T-helper 17 cell (primary cell): ENCODE results near the gene HRK. TPM values are rescaled to one million over a fixed set of nuclear protein-coding genes. Genes with fewer than 3 reads are reported as not detected.

Source experiments
- ATAC-seq: fragments of 150-1000 bp; cut with Tn5 transposase; 2 replicates; pipeline ENCODE4 v1.10.0; 2021; ENCODE audit warnings: mild to moderate bottlenecking, moderate library complexity
- DNase-seq, 3 donors: peaks; one replicate each; pipeline versions ENCODE4 v3.0.0 to v3.0.0-alpha.2; 2020 to 2021
- H3K9me3 ChIP-seq: one replicate; pipeline ENCODE4 v1.7.0; 2013; ENCODE audit warnings: low read length, mild to moderate bottlenecking; ENCODE audit not compliant: control insufficient read depth, poor library complexity, severe bottlenecking
- H3K27ac Mint-ChIP-seq: one replicate; pipeline ENCODE4 v1.8.0; 2022; ENCODE audit warnings: mild to moderate bottlenecking, moderate library complexity, mixed read lengths
- H3K27me3 Mint-ChIP-seq: one replicate; pipeline ENCODE4 v1.8.0; 2022; ENCODE audit warnings: mixed read lengths
- H3K36me3 Mint-ChIP-seq: one replicate; pipeline ENCODE4 v1.8.0; 2022; ENCODE audit warnings: low read depth, mixed read lengths
- H3K4me1 Mint-ChIP-seq: one replicate; pipeline ENCODE4 v1.8.0; 2022; ENCODE audit warnings: mild to moderate bottlenecking, mixed read lengths
- H3K4me3 Mint-ChIP-seq: one replicate; pipeline ENCODE4 v1.8.0; 2022; ENCODE audit warnings: mild to moderate bottlenecking, moderate library complexity, mixed read lengths
- total RNA-seq, 4 donors: library from RNA in 2 of 4; stranded (reverse) in 2 of 4; gene quantifications; one replicate each; pipeline ENCODE4 v1.2.3 and lab custom pipeline; 2022 to 2026

Gene HRK
- total RNA-seq (under 1 TPM in 1 of 2 donors, not detected in 1; 0.30 TPM), total RNA-seq (lab: John Stamatoyannopoulos, UW) (0 to 0.12 reads per million in 2 donors)

DNA sequence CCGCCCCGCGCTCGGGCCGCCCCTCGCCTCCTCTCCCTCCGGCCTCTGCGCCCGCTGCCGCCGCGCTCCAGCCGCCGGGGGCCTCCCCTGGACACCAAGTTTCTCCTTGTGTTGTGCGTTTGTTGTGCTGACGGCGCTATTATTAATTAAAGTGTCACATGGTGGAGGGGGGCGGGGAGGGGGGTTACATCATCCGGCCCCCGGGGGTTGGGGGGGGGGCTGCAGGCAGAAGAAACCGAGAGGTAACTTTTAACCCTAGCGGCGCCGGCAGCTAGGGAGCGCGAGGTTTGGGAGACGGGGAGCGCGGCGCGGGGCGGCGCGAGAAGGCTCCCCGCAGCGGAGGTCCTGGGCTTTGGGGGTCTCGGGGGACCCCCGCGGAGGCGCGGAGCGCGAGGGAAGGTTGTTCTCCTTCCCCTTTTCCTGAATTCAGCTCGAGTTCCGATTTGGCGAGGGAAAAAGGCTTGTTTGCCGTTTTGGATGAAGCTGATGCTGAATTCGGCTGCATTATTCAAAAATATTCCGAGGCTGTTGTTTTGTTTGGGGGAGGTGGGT, at the start of gene HRK:
TSS of gene HRK (minus strand) at position 117 of the 552 bp plus-strand sequence. CDS start 134 bp downstream, outside the sequence.
- peak within 1 kb of the TSS; percentile 6 for H3K27ac Mint-ChIP-seq
- peaks cover 74% of the 10 kb centered on the region for H3K27me3 Mint-ChIP-seq
- peaks cover 15% of the 10 kb centered on the region for H3K36me3 Mint-ChIP-seq
- no peaks in the 10 kb centered on the region for H3K9me3 ChIP-seq
- peaks cover 27% of the 10 kb centered on the region for H3K4me1 Mint-ChIP-seq
- peak within 1 kb of the TSS; percentile 90 for H3K4me3 Mint-ChIP-seq
- ATAC-seq (no peak), DNase-seq (no peak)

DNA sequence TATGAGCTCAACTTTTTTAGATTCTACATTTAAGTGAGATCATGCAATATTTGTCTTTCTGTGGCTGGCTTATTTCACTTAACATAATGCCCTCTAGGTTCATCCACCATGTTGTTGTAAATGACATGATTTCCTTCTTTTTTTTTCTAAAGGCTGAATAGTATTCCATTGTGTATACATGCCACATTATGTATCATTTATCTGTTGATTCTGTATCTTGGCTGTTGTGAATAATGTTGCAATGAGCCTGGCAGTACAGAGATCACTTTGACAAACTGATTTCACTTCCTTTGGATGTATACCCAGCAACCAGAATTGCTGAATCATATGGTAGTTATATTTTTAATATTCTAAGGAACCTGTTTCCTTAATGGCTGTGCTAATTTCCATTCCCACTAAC, 48.6 kb upstream of the HRK start:
- Mint-ChIP-seq H3K4me1 (peaks cover 33% of the 10 kb centered on the region), H3K27ac (no peak overlapping the region), H3K36me3 (peaks cover 13% of the 10 kb centered on the region), H3K27me3 (no peaks in the 10 kb centered on the region), H3K4me3 (no peak overlapping the region)
- DNase-seq, result no peak
- H3K9me3 ChIP-seq, result no peaks in the 10 kb centered on the region
- no peak for ATAC-seq

DNA sequence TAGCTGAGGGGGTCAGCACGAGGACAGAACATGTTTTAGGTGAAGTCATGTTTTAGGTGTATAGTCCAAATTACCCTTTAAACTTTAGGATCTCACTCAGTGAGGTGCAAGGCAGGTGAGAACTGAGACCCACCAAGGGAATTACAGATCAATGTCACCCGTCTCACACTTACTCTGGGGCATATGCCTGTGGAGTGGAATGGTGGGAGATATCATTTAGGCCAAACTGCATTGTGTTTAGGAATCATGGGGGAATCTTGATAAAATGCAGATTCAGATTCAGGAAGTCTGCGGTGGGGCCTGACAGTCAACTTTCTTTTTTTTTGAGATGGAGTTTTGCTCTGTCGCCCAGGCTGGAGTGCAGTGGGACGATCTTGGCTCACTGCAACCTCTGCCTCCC, 47.3 kb upstream of the HRK start:
- DNase-seq, result no peak
- no peak for ATAC-seq
- H3K9me3 ChIP-seq, result no peaks in the 10 kb centered on the region
- Mint-ChIP-seq H3K27ac (no peak overlapping the region), H3K4me3 (no peak overlapping the region), H3K36me3 (peaks cover 11% of the 10 kb centered on the region), H3K27me3 (no peaks in the 10 kb centered on the region), H3K4me1 (peaks cover 37% of the 10 kb centered on the region)

DNA sequence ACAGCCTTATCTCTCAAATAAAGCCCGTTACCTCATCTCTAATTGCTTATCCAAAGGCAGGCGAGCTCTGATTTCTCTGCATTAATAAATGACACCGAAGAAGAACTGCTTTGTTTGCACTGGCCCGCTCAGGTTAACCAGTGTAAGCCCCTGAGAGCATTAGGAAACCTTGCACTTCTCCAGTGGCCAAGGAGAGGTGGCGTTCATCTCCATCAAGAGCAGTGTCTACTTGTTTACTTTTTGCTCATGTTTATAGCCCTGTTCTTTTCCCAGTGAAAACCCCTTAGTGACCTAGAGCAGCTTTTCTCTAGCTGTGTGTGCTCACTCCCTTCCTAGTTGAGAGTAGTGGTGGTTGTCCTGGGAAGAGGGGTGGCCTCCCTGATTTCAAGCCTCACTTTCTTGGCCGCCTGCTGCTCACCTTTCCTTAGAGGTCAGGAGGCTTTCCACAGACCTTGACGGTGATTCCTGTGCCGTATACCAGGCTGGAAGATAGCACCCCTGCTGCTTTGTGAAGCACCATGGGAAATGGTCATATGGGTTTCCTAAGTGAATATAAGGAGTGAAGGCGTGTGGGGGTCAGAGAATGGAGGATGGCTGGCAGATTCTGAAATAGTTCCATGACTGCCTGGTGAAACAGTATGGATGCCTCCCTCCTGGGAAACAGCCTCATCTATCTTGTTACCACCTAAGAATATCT, 46.2 kb upstream of the HRK start:
- Mint-ChIP-seq H3K4me1 (peaks cover 43% of the 10 kb centered on the region), H3K36me3 (peaks cover 11% of the 10 kb centered on the region), H3K4me3 (no peak overlapping the region), H3K27me3 (no peaks in the 10 kb centered on the region), H3K27ac (no peak overlapping the region)
- no peaks in the 10 kb centered on the region for H3K9me3 ChIP-seq
- ATAC-seq, result no peak
- DNase-seq, result no peak

DNA sequence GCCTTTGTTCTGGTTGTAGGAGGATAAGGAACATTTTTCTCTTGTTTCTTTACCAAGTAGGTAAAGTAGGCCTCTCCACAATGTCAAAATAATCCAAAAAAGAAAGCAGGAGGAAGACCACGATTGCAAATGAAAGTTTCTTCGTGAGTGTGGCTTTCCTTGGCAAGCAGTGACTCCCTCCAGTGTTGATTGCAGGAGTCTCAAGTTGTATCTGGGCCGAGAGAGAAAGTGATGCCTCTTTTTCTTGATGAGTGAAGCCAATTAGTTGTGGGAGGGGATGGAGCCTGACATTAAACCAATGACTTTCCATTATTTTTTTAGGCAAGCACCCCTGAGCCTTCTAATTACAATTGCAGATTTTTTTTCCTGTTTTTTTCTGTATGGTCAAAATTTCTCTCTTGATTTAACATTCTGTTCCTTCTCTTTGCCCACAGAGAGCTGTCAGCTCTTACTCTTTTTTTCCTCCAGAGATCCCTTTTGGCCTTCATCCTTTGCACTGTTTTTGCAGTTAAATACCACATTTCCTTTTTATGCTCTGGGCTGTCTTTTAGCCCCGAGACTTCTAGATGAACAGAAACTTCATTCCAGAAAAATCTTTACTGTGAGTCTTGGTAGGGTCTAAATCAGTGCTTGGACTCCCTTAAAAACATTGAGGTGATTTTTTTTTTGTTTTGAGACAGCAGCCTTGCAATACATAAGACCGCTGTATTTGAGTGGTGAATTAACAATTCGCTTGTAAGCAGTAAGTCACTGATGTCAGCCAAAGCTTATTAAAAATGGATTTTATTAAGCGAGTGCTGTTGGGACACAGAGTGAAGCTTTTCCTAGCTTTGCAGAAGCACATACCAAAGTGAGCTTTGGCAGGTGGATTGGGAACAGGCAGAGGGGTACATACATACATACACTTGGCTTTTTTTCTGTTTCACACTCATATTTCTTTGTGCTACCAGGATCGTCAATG, 45.3 kb upstream of the HRK start:
- DNase-seq (no peak), ATAC-seq (no peak)
- no peaks in the 10 kb centered on the region for H3K9me3 ChIP-seq
- H3K27ac Mint-ChIP-seq, result no peak overlapping the region
- H3K4me1 Mint-ChIP-seq, result peaks cover 46% of the 10 kb centered on the region
- H3K36me3 Mint-ChIP-seq, result peaks cover 9% of the 10 kb centered on the region
- no peak overlapping the region for H3K4me3 Mint-ChIP-seq
- no peaks in the 10 kb centered on the region for H3K27me3 Mint-ChIP-seq

DNA sequence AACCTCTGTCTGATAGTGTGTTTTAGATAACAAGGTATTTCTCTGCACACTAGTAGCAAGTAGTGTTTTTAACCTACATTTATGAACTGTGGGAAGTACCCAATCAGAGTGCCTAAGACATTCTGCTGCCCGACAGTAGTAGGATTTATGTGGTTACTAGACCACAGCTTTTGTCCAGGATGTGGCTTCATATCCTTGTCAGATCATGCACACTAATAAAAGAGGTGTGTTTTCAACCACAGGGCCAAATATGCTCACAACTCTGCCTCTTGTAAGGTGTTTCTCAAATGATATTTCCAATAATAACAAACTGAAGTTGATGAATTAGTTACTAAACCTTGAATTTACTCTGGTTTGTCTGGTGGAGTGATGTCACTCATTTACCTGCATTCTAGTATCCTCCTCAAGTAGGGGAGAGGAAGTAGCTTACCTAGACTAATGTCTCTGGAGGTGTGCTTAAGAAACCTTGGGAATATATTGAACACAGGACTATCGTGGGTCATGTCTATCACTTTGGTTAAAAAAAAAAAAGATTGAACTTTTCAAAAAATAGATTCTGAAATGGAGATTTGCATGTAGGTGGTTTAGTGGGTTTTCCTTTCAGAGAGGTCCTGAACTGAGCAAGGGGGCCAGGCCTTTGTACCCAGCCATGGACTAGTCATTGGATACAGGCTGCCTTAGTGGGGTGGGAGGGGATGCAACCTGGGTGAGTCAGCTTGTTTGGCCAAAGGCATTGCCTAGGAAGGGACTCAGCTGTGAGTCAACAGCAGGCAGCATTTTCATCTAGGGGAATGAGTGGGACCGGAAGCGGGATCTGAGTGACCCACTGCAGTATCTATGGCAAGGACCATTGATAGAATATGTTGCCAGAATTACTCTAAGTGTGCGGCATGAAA, 43.6 kb upstream of the HRK start:
- Mint-ChIP-seq H3K27ac (peak overlapping the region; percentile 81), H3K36me3 (peaks cover 5% of the 10 kb centered on the region), H3K4me1 (peaks cover 54% of the 10 kb centered on the region), H3K4me3 (peak overlapping the region; percentile 83), H3K27me3 (no peaks in the 10 kb centered on the region)
- DNase-seq (peak in 2 of 3 donors; percentile 14 to 23), ATAC-seq (peak; percentile 98)
- H3K9me3 ChIP-seq, result no peaks in the 10 kb centered on the region

DNA sequence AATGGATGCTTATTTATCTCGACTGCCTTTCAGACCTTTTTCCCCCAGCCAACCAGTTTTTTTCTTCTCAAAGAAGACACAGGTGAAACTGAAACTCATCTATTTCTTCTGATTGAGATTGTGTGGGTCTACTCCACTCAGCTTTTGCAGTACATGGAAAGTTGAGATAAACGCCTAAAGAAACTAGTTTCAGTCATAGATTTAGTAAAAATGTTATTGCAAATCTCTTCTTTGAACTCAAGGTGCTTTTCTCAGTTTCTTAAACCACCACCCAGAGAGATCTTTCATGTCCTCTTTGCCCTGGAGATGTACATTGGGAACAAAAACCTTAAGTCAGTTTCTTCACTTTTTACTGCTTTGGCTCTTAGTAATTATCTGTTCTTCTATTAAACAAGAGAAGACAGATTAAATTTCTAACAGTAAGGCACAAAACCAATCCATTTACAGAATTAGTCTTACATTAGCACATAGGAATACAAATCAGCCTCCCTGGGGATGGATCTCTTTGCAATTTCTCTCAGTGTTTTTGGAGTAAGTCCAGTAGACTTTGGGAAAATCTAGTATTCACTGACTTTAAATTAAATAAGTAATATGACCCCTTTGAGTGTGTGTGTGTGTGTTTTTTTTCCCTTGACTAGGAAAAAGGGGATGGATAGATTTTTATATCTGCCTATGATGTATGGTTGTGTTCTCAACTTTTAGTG, 41.1 kb upstream of the HRK start:
- H3K36me3 Mint-ChIP-seq, result peaks cover 2% of the 10 kb centered on the region
- no peak overlapping the region for H3K27ac Mint-ChIP-seq
- H3K4me1 Mint-ChIP-seq, result peaks cover 56% of the 10 kb centered on the region
- ATAC-seq, result no peak
- no peak overlapping the region for H3K4me3 Mint-ChIP-seq
- H3K9me3 ChIP-seq, result no peaks in the 10 kb centered on the region
- H3K27me3 Mint-ChIP-seq, result no peaks in the 10 kb centered on the region
- DNase-seq, result no peak

DNA sequence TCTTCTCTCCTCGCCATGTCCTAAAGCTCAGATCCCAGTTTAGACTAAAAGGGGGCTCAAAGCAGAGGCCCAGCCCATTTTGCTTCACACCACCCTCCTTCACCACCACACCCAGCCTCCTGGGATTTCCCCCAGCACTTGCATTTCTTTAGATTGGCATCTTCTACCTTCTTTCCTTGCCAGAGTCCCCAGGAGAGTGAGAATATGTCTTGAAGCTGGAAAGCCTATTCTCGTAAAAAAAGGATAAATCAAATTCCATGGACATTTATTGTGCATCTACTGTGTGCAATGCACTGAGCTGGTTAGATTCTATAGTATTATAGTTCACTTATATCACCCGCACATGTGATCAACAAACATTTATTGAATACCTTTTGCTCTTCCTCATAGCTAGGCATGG, 39.7 kb upstream of the HRK start:
- no peaks in the 10 kb centered on the region for H3K27me3 Mint-ChIP-seq
- DNase-seq, result no peak
- ATAC-seq, result no peak
- peaks cover 51% of the 10 kb centered on the region for H3K4me1 Mint-ChIP-seq
- peaks cover 2% of the 10 kb centered on the region for H3K36me3 Mint-ChIP-seq
- H3K4me3 Mint-ChIP-seq, result no peak overlapping the region
- H3K9me3 ChIP-seq, result no peaks in the 10 kb centered on the region
- peak overlapping the region; percentile 63 for H3K27ac Mint-ChIP-seq

DNA sequence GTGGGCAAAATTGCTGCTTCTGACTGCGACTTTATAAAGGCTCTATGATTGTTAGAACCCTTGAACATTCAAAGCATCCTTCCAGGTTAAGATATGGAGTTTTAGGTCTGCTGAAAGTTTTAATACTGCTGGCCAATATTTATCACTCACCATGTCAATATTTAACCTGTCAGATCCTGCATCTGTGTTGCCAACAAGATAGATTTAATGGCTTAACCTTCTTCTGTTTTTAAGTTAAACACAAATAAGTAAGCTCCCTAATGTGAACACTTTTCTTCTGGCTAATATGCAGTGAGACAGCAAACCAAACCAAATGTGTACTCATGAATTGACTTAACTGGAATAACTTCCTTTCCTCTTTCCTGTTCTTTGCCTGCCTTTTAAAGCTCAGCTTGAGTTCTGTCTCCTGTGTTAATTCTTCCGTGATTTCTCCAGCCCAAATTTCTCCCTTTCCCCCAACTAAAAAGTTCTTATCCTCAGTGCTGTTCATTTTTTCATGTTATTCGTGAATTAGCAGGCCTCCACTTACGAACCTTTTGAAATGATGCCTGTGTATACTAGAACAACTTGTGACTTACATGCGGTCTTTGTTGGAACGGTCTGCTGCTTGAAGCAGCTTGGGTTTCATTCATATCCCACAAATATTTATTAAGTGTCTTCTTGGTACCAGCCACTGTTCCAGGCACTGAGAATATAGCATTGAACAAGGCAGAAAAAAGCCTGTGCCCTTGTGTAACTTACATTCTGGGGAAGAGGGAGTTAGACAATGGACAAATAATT, 38.7 kb upstream of the HRK start:
- H3K9me3 ChIP-seq, result no peaks in the 10 kb centered on the region
- peaks cover 2% of the 10 kb centered on the region for H3K36me3 Mint-ChIP-seq
- DNase-seq (no peak), ATAC-seq (no peak)
- peak overlapping the region; percentile 63 for H3K27ac Mint-ChIP-seq
- H3K27me3 Mint-ChIP-seq, result no peaks in the 10 kb centered on the region
- H3K4me3 Mint-ChIP-seq, result no peak overlapping the region
- H3K4me1 Mint-ChIP-seq, result peaks cover 45% of the 10 kb centered on the region

DNA sequence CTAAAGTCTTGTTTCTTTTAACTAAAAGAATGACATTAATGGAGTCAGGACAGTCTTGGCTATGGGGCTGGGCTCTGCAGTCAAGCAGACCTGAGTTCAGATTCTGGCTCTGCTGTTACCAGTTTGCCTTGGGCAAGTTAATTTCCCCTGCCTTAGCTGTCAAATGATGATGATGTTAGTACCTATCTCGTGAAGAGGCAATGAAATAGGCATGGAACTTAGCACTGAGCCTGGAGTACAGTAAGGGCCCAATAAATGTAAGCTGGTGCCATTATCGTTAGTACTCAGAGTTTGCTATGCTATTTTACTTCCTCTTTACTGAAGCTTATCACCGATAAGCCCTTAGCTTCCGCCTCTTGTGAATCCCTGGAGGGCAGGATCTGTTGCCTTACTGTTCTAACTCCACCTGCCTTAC, 38.0 kb upstream of the HRK start:
- no peak for DNase-seq
- peaks cover 2% of the 10 kb centered on the region for H3K36me3 Mint-ChIP-seq
- H3K27me3 Mint-ChIP-seq, result no peaks in the 10 kb centered on the region
- H3K9me3 ChIP-seq, result no peaks in the 10 kb centered on the region
- no peak overlapping the region for H3K27ac Mint-ChIP-seq
- H3K4me1 Mint-ChIP-seq, result peaks cover 39% of the 10 kb centered on the region
- no peak overlapping the region for H3K4me3 Mint-ChIP-seq
- ATAC-seq, result no peak

DNA sequence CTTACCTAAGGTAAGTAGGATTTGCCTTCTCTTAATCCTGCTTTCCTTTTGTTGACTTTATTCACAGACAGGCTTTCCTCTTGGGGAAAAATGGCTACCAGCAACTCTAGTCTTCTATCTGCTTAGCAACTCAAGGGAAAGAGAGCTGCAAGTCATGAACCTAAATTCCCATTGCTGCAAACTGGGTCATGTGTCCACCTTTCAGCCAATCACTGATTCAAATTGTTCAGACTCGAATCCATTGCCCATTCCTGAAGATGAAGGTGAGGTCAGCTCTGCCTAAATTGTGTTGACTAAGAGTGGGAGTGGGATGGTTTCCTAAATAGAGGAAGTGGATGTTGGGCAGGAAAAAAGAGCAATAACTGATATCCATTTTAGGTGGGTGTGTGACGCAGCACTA, 37.2 kb upstream of the HRK start:
- H3K27ac Mint-ChIP-seq, result no peak overlapping the region
- no peak overlapping the region for H3K4me3 Mint-ChIP-seq
- ATAC-seq, result no peak

More for the DNA sequence above, 37.2 kb upstream of the HRK start:
- no peaks in the 10 kb centered on the region for H3K27me3 Mint-ChIP-seq
- peaks cover 2% of the 10 kb centered on the region for H3K36me3 Mint-ChIP-seq
- no peaks in the 10 kb centered on the region for H3K9me3 ChIP-seq
- H3K4me1 Mint-ChIP-seq, result peaks cover 36% of the 10 kb centered on the region
- no peak for DNase-seq
